GM12878 (cell line): Measurements from ENCODE around the gene SLCO3A1.

Experiments used
- BMI1 ChIP-seq: fragments of 450-650 bp; IDR thresholded peaks from 2 replicates; pipeline ENCODE4 v1.6.1; 2016; ENCODE audit warnings: mild to moderate bottlenecking, moderate library complexity, borderline replicate concordance
- CBX5 ChIP-seq: sonication (generic); IDR thresholded peaks from 2 replicates; pipeline ENCODE4 v1.6.1; 2016; ENCODE audit warnings: low read depth, moderate library complexity, mild to moderate bottlenecking, inconsistent platforms
- CEBPB ChIP-seq, 2 experiments: fragments of 150-350 bp in 1 of 2; IDR thresholded peaks; 2 replicates each; pipeline ENCODE4 v1.6.1; 2012 to 2014; ENCODE audit warnings: low read depth in 2 of 2, low read length in 2 of 2, borderline replicate concordance in 1 of 2, inconsistent platforms in 1 of 2
- CTCF ChIP-seq, 3 experiments: IDR thresholded peaks in 2 of 3; conservative IDR thresholded peaks in 1 of 3; 2 replicates each; pipeline ENCODE4 v1.5.1; 2011; ENCODE audit warnings: low read depth in 3 of 3, low read length in 3 of 3, mild to moderate bottlenecking in 3 of 3, control low read depth in 2 of 3, moderate library complexity in 2 of 3, inconsistent platforms in 1 of 3, mixed read lengths in 1 of 3; ENCODE audit not compliant: control insufficient read depth in 2 of 3, insufficient read depth in 1 of 3; ENCODE audit errors: extremely low read depth in 1 of 3
- FOXM1 ChIP-seq: IDR thresholded peaks from 2 replicates; pipeline ENCODE4 v1.6.1; 2012; ENCODE audit warnings: low read depth, mild to moderate bottlenecking, inconsistent platforms, low read length, moderate library complexity
- HDAC6 ChIP-seq: fragments of 200-600 bp; sonication (generic); IDR thresholded peaks from one replicate; pipeline ENCODE4 v1.8.0; 2017; ENCODE audit warnings: antibody characterized with exemption; ENCODE audit not compliant: unreplicated experiment
- POLR2AphosphoS5 ChIP-seq: IDR thresholded peaks from 2 replicates; pipeline ENCODE4 v1.6.1; 2011; ENCODE audit warnings: mild to moderate bottlenecking, low read length, inconsistent platforms
- RB1 ChIP-seq: fragments of 450-650 bp; formaldehyde crosslinking; IDR thresholded peaks from 2 replicates; pipeline ENCODE4 v1.6.1; 2017; ENCODE audit warnings: mild to moderate bottlenecking, borderline replicate concordance
- TCF12 ChIP-seq: IDR thresholded peaks from 2 replicates; pipeline ENCODE4 v1.6.1; 2011; ENCODE audit warnings: low read depth, mild to moderate bottlenecking, low read length
- USF1 ChIP-seq: IDR thresholded peaks from 2 replicates; pipeline ENCODE4 v1.6.1; 2011; ENCODE audit warnings: borderline replicate concordance, low read depth, mild to moderate bottlenecking, moderate library complexity, mixed read lengths, low read length; ENCODE audit not compliant: insufficient read depth; ENCODE audit errors: extremely low read length
- ZBTB11 ChIP-seq: fragments of 450-650 bp; formaldehyde crosslinking; IDR thresholded peaks from 2 replicates; pipeline ENCODE4 v1.5.0; 2022; ENCODE audit warnings: mild to moderate bottlenecking, missing genetic modification characterization
- TF ChIP-seq, protein P1 (sequence below): IDR thresholded peaks from 2 replicates; pipeline ENCODE4 v1.6.1; 2012; ENCODE audit warnings: low read length, inconsistent platforms
- TF ChIP-seq, protein P2 (sequence below): fragments of 450-650 bp; IDR thresholded peaks from 2 replicates; pipeline ENCODE4 v1.6.1; 2014; ENCODE audit warnings: mild to moderate bottlenecking
- TF ChIP-seq, protein P3 (sequence below): IDR thresholded peaks from 2 replicates; pipeline ENCODE4 v1.6.1; 2011; ENCODE audit warnings: low read depth, low read length, improper control_type of control experiment, borderline replicate concordance

DNA sequence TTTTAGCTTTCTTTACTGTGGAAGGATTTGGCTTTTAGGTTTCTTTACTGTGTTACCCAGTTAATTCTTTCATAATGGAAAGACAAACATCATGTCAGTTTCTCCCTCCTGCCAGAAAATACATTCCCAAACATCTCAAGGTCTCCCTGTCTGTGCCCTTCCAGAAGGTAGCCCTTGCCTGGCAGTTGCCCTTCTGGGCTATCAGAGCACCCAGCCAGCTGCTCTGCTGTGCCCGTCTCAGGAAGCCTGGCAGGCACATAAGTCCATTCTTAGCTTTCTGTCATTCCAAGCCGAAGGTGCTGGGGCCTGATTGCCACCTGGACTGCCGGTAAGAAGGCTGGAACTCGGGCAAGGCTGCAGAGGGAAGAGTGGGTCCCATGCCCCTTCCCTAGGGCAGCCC lies 203.4 kb downstream of the SLCO3A1 start:
- TF ChIP-seq POLR2AphosphoS5 = no peak
- no peak for TF ChIP-seq FOXM1
- TF ChIP-seq ZBTB11 (CRISPR knock-in tag) = no peak
- TF ChIP-seq USF1 = no peak
- TF ChIP-seq CBX5 = no peak
- TF ChIP-seq CEBPB (IDR thresholded peaks at IDR 0.05; ENCODE audit: borderline replicate concordance in 1 of 2, low read depth in 2 of 2, low read length in 2 of 2) = no peak
- TF ChIP-seq HDAC6 = no peak
- TF ChIP-seq, protein P1, sequence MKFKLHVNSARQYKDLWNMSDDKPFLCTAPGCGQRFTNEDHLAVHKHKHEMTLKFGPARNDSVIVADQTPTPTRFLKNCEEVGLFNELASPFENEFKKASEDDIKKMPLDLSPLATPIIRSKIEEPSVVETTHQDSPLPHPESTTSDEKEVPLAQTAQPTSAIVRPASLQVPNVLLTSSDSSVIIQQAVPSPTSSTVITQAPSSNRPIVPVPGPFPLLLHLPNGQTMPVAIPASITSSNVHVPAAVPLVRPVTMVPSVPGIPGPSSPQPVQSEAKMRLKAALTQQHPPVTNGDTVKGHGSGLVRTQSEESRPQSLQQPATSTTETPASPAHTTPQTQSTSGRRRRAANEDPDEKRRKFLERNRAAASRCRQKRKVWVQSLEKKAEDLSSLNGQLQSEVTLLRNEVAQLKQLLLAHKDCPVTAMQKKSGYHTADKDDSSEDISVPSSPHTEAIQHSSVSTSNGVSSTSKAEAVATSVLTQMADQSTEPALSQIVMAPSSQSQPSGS = no peak
- no peak for TF ChIP-seq TCF12
- TF ChIP-seq, protein P2, sequence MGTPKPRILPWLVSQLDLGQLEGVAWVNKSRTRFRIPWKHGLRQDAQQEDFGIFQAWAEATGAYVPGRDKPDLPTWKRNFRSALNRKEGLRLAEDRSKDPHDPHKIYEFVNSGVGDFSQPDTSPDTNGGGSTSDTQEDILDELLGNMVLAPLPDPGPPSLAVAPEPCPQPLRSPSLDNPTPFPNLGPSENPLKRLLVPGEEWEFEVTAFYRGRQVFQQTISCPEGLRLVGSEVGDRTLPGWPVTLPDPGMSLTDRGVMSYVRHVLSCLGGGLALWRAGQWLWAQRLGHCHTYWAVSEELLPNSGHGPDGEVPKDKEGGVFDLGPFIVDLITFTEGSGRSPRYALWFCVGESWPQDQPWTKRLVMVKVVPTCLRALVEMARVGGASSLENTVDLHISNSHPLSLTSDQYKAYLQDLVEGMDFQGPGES = no peak
- no peak for TF ChIP-seq BMI1
- no peak for TF ChIP-seq RB1
- no peak for TF ChIP-seq CTCF (IDR thresholded peaks at IDR 0.05 in 2 of 3, conservative IDR thresholded peaks at IDR 0.05 in 1 of 3; ENCODE audit: control insufficient read depth in 2 of 3, extremely low read depth in 1 of 3, insufficient read depth in 1 of 3, low read depth in 3 of 3, low read length in 3 of 3)
- TF ChIP-seq, protein P3, sequence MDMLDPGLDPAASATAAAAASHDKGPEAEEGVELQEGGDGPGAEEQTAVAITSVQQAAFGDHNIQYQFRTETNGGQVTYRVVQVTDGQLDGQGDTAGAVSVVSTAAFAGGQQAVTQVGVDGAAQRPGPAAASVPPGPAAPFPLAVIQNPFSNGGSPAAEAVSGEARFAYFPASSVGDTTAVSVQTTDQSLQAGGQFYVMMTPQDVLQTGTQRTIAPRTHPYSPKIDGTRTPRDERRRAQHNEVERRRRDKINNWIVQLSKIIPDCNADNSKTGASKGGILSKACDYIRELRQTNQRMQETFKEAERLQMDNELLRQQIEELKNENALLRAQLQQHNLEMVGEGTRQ = no peak
